VCaP (cell line): ENCODE measurements around the gene PSMG2.

Experiments used
- H3K27ac ChIP-seq: fragments of 450-650 bp; 2 replicates; pipeline ENCODE4 v1.5.1; 2017
- CTCF ChIP-seq: fragments of 450-650 bp; conservative IDR thresholded peaks from 2 replicates; pipeline ENCODE4 v1.5.1; 2017; ENCODE audit warnings: mild to moderate bottlenecking, moderate library complexity

Gene PSMG2

GRCh38 chr18:12747530-12748315 is 44.9 kb downstream of the PSMG2 start:
- TF ChIP-seq CTCF = no peak
- H3K27ac ChIP-seq = no peak overlapping the region

GRCh38 chr18:12748671-12749070 is 45.8 kb downstream of the PSMG2 start:
- H3K27ac ChIP-seq = no peak overlapping the region
- TF ChIP-seq CTCF = no peak

GRCh38 chr18:12749121-12749520 is 46.3 kb downstream of the PSMG2 start:
- no peak overlapping the region for H3K27ac ChIP-seq
- no peak for TF ChIP-seq CTCF

GRCh38 chr18:12750076-12750714 is 47.4 kb downstream of the PSMG2 start:
- no peak for TF ChIP-seq CTCF
- no peak overlapping the region for H3K27ac ChIP-seq

GRCh38 chr18:12750715-12751502 is 48.1 kb downstream of the PSMG2 start:
- no peak for TF ChIP-seq CTCF
- no peak overlapping the region for H3K27ac ChIP-seq

GRCh38 chr18:12751503-12751884 is 48.7 kb downstream of the PSMG2 start:
- no peak overlapping the region for H3K27ac ChIP-seq
- no peak for TF ChIP-seq CTCF

- TF ChIP-seq CTCF = no peak
- H3K27ac ChIP-seq = no peak overlapping the region
These were observed 49.0 kb downstream of the PSMG2 start for GRCh38 chr18:12751891-12752290.
